HepG2 (cell line): Measurements from ENCODE around the gene ZNHIT1. TPM values are rescaled to one million over a fixed set of nuclear protein-coding genes. Genes with fewer than 3 reads are reported as not detected.

Experiments
- ARNTL ChIP-seq: sonication (generic); formaldehyde crosslinking; IDR thresholded peaks from 2 replicates; pipeline ENCODE4 v1.4.0; 2020; ENCODE audit warnings: mild to moderate bottlenecking, missing genetic modification reagents
- CBX5 ChIP-seq: sonication (generic); formaldehyde crosslinking; IDR thresholded peaks from 2 replicates; pipeline ENCODE4 v1.4.0; 2020; ENCODE audit warnings: missing genetic modification reagents, borderline replicate concordance
- DMAP1 ChIP-seq: IDR thresholded peaks from 2 replicates; pipeline ENCODE4 v1.6.1; 2016
- EP300 ChIP-seq, 3 experiments: sonication (generic) in 1 of 3; formaldehyde crosslinking in 1 of 3; IDR thresholded peaks; 2 replicates each; pipeline versions ENCODE4 v1.5.1 to v1.6.1; 2011 to 2020; ENCODE audit warnings: low read depth in 2 of 3, low read length in 2 of 3, borderline replicate concordance in 1 of 3, improper control_type of control experiment in 1 of 3, mild to moderate bottlenecking in 1 of 3, missing genetic modification reagents in 1 of 3, moderate library complexity in 1 of 3
- FOXA1 ChIP-seq, 2 experiments: fragments of 450-650 bp in 1 of 2; sonication (generic) in 1 of 2; formaldehyde crosslinking in 1 of 2; IDR thresholded peaks; 2 replicates each; pipeline versions ENCODE4 v1.4.0 to v1.6.1; 2016 to 2020; ENCODE audit warnings: missing genetic modification reagents in 1 of 2
- HOXA5 ChIP-seq: sonication (generic); formaldehyde crosslinking; IDR thresholded peaks from 2 replicates; pipeline ENCODE4 v1.4.0; 2020; ENCODE audit warnings: missing genetic modification reagents
- KDM5A ChIP-seq: fragments of 200-600 bp; sonication (generic); IDR thresholded peaks from 2 replicates; pipeline ENCODE4 v1.7.0; 2018; ENCODE audit warnings: antibody characterized with exemption, mild to moderate bottlenecking, low read length, borderline replicate concordance
- MYC ChIP-seq: sonication (generic); formaldehyde crosslinking; IDR thresholded peaks from 2 replicates; pipeline ENCODE4 v1.9.0; 2021; ENCODE audit warnings: missing genetic modification reagents, borderline replicate concordance
- NR2F2 ChIP-seq: IDR thresholded peaks from 2 replicates; pipeline ENCODE4 v1.6.1; 2012; ENCODE audit warnings: low read depth, inconsistent platforms, borderline replicate concordance
- POLR2AphosphoS2 ChIP-seq: IDR thresholded peaks from 2 replicates; pipeline ENCODE4 v1.6.1; 2011; ENCODE audit warnings: low read depth, low read length, improper control_type of control experiment
- SOX5 ChIP-seq: IDR thresholded peaks from 2 replicates; pipeline ENCODE4 v1.6.1; 2016; ENCODE audit warnings: borderline replicate concordance
- YEATS2 ChIP-seq: sonication (generic); formaldehyde crosslinking; IDR thresholded peaks from 2 replicates; pipeline ENCODE4 v1.4.0; 2020; ENCODE audit warnings: missing genetic modification reagents, borderline replicate concordance
- ZNF501 ChIP-seq: sonication (generic); formaldehyde crosslinking; IDR thresholded peaks from 2 replicates; pipeline ENCODE4 v1.5.1; 2020; ENCODE audit warnings: mild to moderate bottlenecking, moderate library complexity, missing genetic modification reagents
- ZNF614 ChIP-seq: IDR thresholded peaks from 2 replicates; pipeline ENCODE4 v1.6.1; 2018; ENCODE audit warnings: missing biosample characterization, missing genetic modification reagents, inconsistent platforms, borderline replicate concordance
- ZNF839 ChIP-seq: sonication (generic); formaldehyde crosslinking; IDR thresholded peaks from 2 replicates; pipeline ENCODE4 v1.4.0; 2020; ENCODE audit warnings: missing genetic modification reagents, mild to moderate bottlenecking, borderline replicate concordance
- polyA plus RNA-seq, 8 experiments: library from polyadenylated mRNA; depleted of rRNA in 3 of 8; stranded (reverse) in 7 of 8; unstranded in 1 of 8; fragments of >200 nt; fragmentation: Illumina TruSeq in 4 of 8; extraction: Trizol in 4 of 8; gene quantifications; 2 replicates each; pipeline versions ENCODE4 v1.2.1 to v1.2.3, GENCODE V29; 2011 to 2016; ENCODE audit warnings: low read depth in 4 of 8, missing spikeins in 1 of 8, mixed read lengths in 1 of 8; ENCODE audit not compliant: insufficient read depth in 1 of 8
- total RNA-seq, 5 experiments: library from RNA; depleted of rRNA; stranded (reverse); fragments of >200 nt; fragmentation: Illumina TruSeq; extraction: Trizol; gene quantifications; 2 replicates each; pipeline ENCODE4 v1.2.3, GENCODE V29; 2016; ENCODE audit warnings: low read depth in 1 of 5
- TF ChIP-seq, protein P1 (sequence below): sonication (generic); formaldehyde crosslinking; IDR thresholded peaks from 2 replicates; pipeline ENCODE4 v1.5.0; 2020; ENCODE audit warnings: mild to moderate bottlenecking, missing genetic modification reagents, borderline replicate concordance
- TF ChIP-seq, protein P2 (sequence below): sonication (generic); formaldehyde crosslinking; IDR thresholded peaks from 2 replicates; pipeline ENCODE4 v1.5.0; 2020; ENCODE audit warnings: mild to moderate bottlenecking, missing genetic modification reagents
- TF ChIP-seq, protein P3 (sequence below): IDR thresholded peaks from 2 replicates; pipeline ENCODE4 v1.6.1; 2016; ENCODE audit warnings: missing biosample characterization, missing genetic modification reagents, low read depth
- TF ChIP-seq, protein P4 (sequence below): IDR thresholded peaks from 2 replicates; pipeline ENCODE4 v1.6.1; 2018; ENCODE audit warnings: missing genetic modification reagents

The ZNHIT1 gene
- total and polyA plus RNA-seq, 2 of the 13 experiments (the other 11 are each of a cell fraction or from before 2014, with no cell fraction given): 32.5 to 64.5 TPM

DNA sequence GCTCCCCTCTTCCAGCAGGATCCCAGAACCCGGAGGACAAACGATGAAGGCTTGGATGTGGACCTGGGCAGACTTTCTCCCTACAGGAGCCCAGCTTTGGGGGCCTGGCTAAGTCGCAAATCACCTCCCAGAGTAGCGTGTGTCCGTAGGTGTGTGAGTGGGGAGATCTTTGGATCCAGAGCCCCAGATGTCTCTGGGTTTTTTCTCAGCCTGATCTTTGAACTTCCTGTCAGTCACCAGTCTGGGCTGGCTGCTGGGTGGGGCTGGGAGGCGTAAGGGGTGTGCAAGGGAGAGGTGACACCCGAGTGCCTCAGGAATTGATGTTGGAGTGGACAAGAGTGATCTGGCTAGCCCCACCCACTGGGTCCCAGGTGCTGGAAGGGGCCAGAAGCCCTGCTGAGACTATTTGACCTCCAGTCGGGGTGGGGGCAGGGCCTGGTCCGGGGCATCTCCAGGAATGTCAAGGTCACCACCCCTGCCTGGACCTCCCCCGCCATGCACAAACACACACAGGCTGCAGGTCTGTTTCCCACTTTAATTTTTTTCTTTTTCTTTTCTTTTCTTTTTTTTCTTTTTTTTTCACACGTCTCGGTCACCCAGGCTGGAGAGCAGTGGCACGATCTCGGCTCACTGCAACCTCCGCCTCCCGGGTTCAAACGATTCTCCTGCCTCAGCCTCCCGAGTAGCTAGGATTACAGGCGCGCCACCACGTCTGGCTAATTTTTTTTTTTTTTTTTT is 16.9 kb upstream of the ZNHIT1 start, which contains the start of gene MOGAT3 (continued):
- peak; percentile 60; the same call in 1 of the 2 replicates for TF ChIP-seq MYC (CRISPR knock-in tag)
- TF ChIP-seq, protein P1, sequence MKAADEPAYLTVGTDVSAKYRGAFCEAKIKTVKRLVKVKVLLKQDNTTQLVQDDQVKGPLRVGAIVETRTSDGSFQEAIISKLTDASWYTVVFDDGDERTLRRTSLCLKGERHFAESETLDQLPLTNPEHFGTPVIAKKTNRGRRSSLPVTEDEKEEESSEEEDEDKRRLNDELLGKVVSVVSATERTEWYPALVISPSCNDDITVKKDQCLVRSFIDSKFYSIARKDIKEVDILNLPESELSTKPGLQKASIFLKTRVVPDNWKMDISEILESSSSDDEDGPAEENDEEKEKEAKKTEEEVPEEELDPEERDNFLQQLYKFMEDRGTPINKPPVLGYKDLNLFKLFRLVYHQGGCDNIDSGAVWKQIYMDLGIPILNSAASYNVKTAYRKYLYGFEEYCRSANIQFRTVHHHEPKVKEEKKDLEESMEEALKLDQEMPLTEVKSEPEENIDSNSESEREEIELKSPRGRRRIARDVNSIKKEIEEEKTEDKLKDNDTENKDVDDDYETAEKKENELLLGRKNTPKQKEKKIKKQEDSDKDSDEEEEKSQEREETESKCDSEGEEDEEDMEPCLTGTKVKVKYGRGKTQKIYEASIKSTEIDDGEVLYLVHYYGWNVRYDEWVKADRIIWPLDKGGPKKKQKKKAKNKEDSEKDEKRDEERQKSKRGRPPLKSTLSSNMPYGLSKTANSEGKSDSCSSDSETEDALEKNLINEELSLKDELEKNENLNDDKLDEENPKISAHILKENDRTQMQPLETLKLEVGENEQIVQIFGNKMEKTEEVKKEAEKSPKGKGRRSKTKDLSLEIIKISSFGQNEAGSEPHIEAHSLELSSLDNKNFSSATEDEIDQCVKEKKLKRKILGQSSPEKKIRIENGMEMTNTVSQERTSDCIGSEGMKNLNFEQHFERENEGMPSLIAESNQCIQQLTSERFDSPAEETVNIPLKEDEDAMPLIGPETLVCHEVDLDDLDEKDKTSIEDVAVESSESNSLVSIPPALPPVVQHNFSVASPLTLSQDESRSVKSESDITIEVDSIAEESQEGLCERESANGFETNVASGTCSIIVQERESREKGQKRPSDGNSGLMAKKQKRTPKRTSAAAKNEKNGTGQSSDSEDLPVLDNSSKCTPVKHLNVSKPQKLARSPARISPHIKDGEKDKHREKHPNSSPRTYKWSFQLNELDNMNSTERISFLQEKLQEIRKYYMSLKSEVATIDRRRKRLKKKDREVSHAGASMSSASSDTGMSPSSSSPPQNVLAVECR: peak; percentile 69
- TF ChIP-seq ZNF839 (CRISPR knock-in tag): no peak; the same call in 1 of the 2 replicates
- TF ChIP-seq, protein P2, sequence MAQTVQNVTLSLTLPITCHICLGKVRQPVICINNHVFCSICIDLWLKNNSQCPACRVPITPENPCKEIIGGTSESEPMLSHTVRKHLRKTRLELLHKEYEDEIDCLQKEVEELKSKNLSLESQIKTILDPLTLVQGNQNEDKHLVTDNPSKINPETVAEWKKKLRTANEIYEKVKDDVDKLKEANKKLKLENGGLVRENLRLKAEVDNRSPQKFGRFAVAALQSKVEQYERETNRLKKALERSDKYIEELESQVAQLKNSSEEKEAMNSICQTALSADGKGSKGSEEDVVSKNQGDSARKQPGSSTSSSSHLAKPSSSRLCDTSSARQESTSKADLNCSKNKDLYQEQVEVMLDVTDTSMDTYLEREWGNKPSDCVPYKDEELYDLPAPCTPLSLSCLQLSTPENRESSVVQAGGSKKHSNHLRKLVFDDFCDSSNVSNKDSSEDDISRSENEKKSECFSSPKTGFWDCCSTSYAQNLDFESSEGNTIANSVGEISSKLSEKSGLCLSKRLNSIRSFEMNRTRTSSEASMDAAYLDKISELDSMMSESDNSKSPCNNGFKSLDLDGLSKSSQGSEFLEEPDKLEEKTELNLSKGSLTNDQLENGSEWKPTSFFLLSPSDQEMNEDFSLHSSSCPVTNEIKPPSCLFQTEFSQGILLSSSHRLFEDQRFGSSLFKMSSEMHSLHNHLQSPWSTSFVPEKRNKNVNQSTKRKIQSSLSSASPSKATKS (CRISPR knock-in tag): peak; percentile 51; the same call in 1 of the 2 replicates
- peak; percentile 84; the same call in 1 of the 2 replicates for TF ChIP-seq DMAP1 (CRISPR knock-in tag)
- TF ChIP-seq ZNF614 (CRISPR knock-in tag): peak; percentile 70; the same call in 1 of the 2 replicates
- no peak for TF ChIP-seq FOXA1 (IDR thresholded peaks at IDR 0.05)
- peak; percentile 51 for TF ChIP-seq FOXA1 (CRISPR knock-in tag; IDR thresholded peaks at IDR 0.05)
- TF ChIP-seq, protein P3, sequence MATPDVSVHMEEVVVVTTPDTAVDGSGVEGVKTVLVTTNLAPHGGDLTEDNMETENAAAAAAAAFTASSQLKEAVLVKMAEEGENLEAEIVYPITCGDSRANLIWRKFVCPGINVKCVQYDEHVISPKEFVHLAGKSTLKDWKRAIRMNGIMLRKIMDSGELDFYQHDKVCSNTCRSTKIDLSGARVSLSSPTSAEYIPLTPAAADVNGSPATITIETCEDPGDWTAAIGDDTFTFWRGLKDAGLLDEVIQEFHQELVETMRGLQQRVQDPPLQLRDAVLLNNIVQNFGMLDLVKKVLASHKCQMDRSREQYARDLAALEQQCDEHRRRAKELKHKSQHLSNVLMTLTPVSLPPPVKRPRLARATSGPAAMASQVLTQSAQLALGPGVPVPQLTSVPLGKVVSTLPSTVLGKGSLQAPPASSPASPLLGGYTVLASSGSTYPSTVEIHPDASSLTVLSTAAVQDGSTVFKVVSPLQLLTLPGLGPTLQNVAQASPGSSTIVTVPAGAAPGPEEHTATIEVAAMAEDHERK (CRISPR knock-in tag): no peak
- TF ChIP-seq SOX5: peak; percentile 82
- no peak for TF ChIP-seq POLR2AphosphoS2
- peak; percentile 93 for TF ChIP-seq NR2F2
- peak; percentile 70 for TF ChIP-seq CBX5 (CRISPR knock-in tag)
- TF ChIP-seq EP300 (IDR thresholded peaks at IDR 0.05; ENCODE audit: low read depth in 2 of 2, low read length in 2 of 2): peak; percentile 62 to 81; a peak in 3 of 4 replicates
- peak; percentile 71; the same call in 1 of the 2 replicates for TF ChIP-seq EP300 (CRISPR knock-in tag; IDR thresholded peaks at IDR 0.05; ENCODE audit: borderline replicate concordance)
- TF ChIP-seq HOXA5: peak; percentile 20; the same call in 1 of the 2 replicates
- peak; percentile 79 for TF ChIP-seq ARNTL
- TF ChIP-seq KDM5A: peak; percentile 74; the same call in 1 of the 2 replicates
- peak; percentile 32; the same call in 1 of the 2 replicates for TF ChIP-seq YEATS2
- TF ChIP-seq, protein P4, sequence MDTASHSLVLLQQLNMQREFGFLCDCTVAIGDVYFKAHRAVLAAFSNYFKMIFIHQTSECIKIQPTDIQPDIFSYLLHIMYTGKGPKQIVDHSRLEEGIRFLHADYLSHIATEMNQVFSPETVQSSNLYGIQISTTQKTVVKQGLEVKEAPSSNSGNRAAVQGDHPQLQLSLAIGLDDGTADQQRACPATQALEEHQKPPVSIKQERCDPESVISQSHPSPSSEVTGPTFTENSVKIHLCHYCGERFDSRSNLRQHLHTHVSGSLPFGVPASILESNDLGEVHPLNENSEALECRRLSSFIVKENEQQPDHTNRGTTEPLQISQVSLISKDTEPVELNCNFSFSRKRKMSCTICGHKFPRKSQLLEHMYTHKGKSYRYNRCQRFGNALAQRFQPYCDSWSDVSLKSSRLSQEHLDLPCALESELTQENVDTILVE (CRISPR knock-in tag): peak; percentile 60; the same call in 1 of the 2 replicates
- TF ChIP-seq ZNF501 (CRISPR knock-in tag): peak; percentile 56; the same call in 1 of the 2 replicates
